ENCODE results near the gene SLC25A45. TPM values are rescaled to one million over a fixed set of nuclear protein-coding genes. Genes with fewer than 3 reads are reported as not detected.

SLC25A45 gene
- polyA plus RNA-seq, 2 of the 4 experiments (the other 2 are of a cell fraction): 3.1 to 8.1 TPM

GRCh38 chr11:65418431-65418680 is 35.9 kb upstream of the SLC25A45 start:
- H3K4me1 ChIP-seq: peaks cover 52% of the 10 kb centered on the region
- FAIRE-seq: no peak
- no peaks in the 10 kb centered on the region for H3K9me3 ChIP-seq
- TF ChIP-seq EHF (CRISPR knock-in tag; IDR thresholded peaks at IDR 0.05): peak; percentile 69; the same call in 1 of the 2 replicates
- TF ChIP-seq, protein P1, sequence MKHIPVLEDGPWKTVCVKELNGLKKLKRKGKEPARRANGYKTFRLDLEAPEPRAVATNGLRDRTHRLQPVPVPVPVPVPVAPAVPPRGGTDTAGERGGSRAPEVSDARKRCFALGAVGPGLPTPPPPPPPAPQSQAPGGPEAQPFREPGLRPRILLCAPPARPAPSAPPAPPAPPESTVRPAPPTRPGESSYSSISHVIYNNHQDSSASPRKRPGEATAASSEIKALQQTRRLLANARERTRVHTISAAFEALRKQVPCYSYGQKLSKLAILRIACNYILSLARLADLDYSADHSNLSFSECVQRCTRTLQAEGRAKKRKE (CRISPR knock-in tag; IDR thresholded peaks at IDR 0.05; ENCODE audit: low read depth): 0 out of 2 replicates have a peak, but pooled peaks have one; percentile 26
- TF ChIP-seq PHF8 (IDR thresholded peaks at IDR 0.05; ENCODE audit: borderline replicate concordance, low read depth): no peak
- no peak for TF ChIP-seq MAZ (IDR thresholded peaks at IDR 0.05; ENCODE audit: borderline replicate concordance, low read depth, low read length)
- peak; percentile 97 for TF ChIP-seq TFCP2L1 (CRISPR knock-in tag; IDR thresholded peaks at IDR 0.05)
- peak; percentile 45 for TF ChIP-seq HOXB13 (CRISPR knock-in tag; IDR thresholded peaks at IDR 0.05; ENCODE audit: low read depth)
- TF ChIP-seq FOSB (CRISPR knock-in tag; IDR thresholded peaks at IDR 0.05): peak; percentile 92
- TF ChIP-seq HOXA7 (CRISPR knock-in tag; IDR thresholded peaks at IDR 0.05): peak; percentile 90; the same call in 1 of the 2 replicates
- TF ChIP-seq POLR2A (IDR thresholded peaks at IDR 0.05; ENCODE audit: low read length): peak; percentile 73
- 0 out of 2 replicates have a peak, but pooled peaks have one; percentile 66 for TF ChIP-seq FOXS1 (CRISPR knock-in tag; IDR thresholded peaks at IDR 0.05)
- H3K4me2 ChIP-seq: peak overlapping the region; percentile 89
- DNase-seq (ENCODE audit: low read depth in 1 of 2, low spot score in 1 of 2): no peak
- peak overlapping the region; percentile 23 for H3K4me3 ChIP-seq
- ChIA-PET POLR2A (interaction anchor here (0.7 to 17.5 kb wide), 13 partner anchors 8 to 85 kb away, joined by 3 to 756 read pairs (median 10); partner anchors contain the start of genes MALAT1, NEAT1 and SLC25A45), CTCF (interaction anchor here (1.2 to 17.0 kb wide), 4 partner anchors 12 to 92 kb away, joined by 3 to 208 read pairs (median 82); partner anchors contain the start of genes FRMD8 and SLC25A45)
- H3K27ac ChIP-seq: peak overlapping the region; percentile 97 to 100
- 3% methylated on average over 3 of the region's 4 CpGs for WGBS (ENCODE audit: missing lambda C conversion rate)
- ATAC-seq: peak; percentile 1 to 2; a peak in 5 of 6 replicates

DNA sequence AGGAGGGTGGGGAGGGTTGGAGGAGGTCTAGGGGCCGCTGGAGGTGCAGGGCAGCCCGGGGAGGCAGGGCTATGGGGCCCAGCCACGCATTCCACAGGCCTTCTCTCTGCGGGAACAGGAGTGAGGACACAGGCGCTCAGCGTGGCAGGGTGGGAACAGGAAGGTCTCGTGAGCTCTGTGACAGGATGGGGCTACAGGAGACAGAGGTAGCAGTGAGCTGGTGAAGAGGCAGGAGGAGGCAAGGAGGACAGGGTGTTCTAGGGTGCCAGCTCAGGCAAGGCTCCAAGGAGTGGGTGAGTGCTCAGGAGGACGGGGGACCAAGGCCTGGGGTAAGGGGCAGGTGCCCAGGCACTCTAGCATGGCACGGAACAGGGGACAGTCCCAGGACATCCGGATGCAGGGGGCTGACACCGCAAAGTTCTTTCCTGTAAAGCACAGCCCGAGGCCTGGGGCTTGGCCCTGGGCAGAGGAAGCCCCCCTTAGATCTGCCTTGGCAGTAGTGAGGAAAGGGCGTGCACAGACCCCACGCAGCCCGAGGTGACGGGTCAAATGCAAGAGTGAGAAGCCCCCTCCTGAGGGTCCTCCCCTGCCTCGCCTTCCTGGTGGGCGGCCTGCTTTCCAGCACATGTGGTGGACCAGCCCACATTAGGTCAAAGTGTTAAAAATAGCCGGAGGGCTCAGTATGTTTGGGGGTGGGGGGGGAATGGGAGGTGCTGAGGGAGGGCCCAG is 35.4 kb upstream of the SLC25A45 start:
- Histone ChIP-seq H3K27ac (peak overlapping the region; percentile 97 to 100), H3K4me1 (peaks cover 52% of the 10 kb centered on the region), H3K4me3 (peak overlapping the region; percentile 23), H3K9me3 (no peaks in the 10 kb centered on the region), H3K4me2 (peak overlapping the region; percentile 89)
- no peak for TF ChIP-seq CEBPB (IDR thresholded peaks at IDR 0.05)
- peak; percentile 39 for TF ChIP-seq POLR2A (IDR thresholded peaks at IDR 0.05; ENCODE audit: low read length)
- 0 out of 2 replicates have a peak, but pooled peaks have one; percentile 13 for TF ChIP-seq POLR2AphosphoS2 (conservative IDR thresholded peaks at IDR 0.05; ENCODE audit: low read length)
- no peak for TF ChIP-seq HOXB5 (CRISPR knock-in tag; IDR thresholded peaks at IDR 0.05)
- no peak for TF ChIP-seq RCOR1 (IDR thresholded peaks at IDR 0.05; ENCODE audit: low read depth, low read length)
- TF ChIP-seq EHMT2 (IDR thresholded peaks at IDR 0.05; ENCODE audit: low read depth): no peak
- TF ChIP-seq GATA3 (IDR thresholded peaks at IDR 0.05; ENCODE audit: borderline replicate concordance): no peak
- TF ChIP-seq KDM5A (IDR thresholded peaks at IDR 0.05): no peak
- TF ChIP-seq HOXA7 (CRISPR knock-in tag; IDR thresholded peaks at IDR 0.05): peak; percentile 62; the same call in 1 of the 2 replicates
- peak; percentile 84; the same call in 1 of the 2 replicates for TF ChIP-seq TFCP2L1 (CRISPR knock-in tag; IDR thresholded peaks at IDR 0.05)
- no peak for TF ChIP-seq EP300 (IDR thresholded peaks at IDR 0.05)
- TF ChIP-seq HOXB13 (CRISPR knock-in tag; IDR thresholded peaks at IDR 0.05; ENCODE audit: low read depth): peak; percentile 75
- peak; percentile 32; the same call in 1 of the 2 replicates for TF ChIP-seq TP53 (CRISPR knock-in tag; IDR thresholded peaks at IDR 0.05)
- TF ChIP-seq, protein P2, sequence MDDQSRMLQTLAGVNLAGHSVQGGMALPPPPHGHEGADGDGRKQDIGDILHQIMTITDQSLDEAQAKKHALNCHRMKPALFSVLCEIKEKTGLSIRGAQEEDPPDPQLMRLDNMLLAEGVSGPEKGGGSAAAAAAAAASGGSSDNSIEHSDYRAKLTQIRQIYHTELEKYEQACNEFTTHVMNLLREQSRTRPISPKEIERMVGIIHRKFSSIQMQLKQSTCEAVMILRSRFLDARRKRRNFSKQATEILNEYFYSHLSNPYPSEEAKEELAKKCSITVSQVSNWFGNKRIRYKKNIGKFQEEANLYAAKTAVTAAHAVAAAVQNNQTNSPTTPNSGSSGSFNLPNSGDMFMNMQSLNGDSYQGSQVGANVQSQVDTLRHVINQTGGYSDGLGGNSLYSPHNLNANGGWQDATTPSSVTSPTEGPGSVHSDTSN (IDR thresholded peaks at IDR 0.05): no peak
- TF ChIP-seq ZSCAN20 (CRISPR knock-in tag; IDR thresholded peaks at IDR 0.05): no peak
- no peak for TF ChIP-seq ZFP36 (IDR thresholded peaks at IDR 0.05; ENCODE audit: borderline replicate concordance, partially characterized antibody)
- TF ChIP-seq, protein P1 (CRISPR knock-in tag; IDR thresholded peaks at IDR 0.05; ENCODE audit: low read depth): no peak; the same call in 1 of the 2 replicates
- no peak for TF ChIP-seq PHF8 (IDR thresholded peaks at IDR 0.05; ENCODE audit: borderline replicate concordance, low read depth)
- no peak for TF ChIP-seq ZC3H11A (IDR thresholded peaks at IDR 0.05)
- TF ChIP-seq USF2 (IDR thresholded peaks at IDR 0.05): no peak
- no peak for TF ChIP-seq HDAC2 (IDR thresholded peaks at IDR 0.05)
- no peak for TF ChIP-seq RFX5 (IDR thresholded peaks at IDR 0.05)
- peak; percentile 50; the same call in 1 of the 2 replicates for TF ChIP-seq EHF (CRISPR knock-in tag; IDR thresholded peaks at IDR 0.05)
- TF ChIP-seq, protein P3, sequence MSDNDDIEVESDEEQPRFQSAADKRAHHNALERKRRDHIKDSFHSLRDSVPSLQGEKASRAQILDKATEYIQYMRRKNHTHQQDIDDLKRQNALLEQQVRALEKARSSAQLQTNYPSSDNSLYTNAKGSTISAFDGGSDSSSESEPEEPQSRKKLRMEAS (IDR thresholded peaks at IDR 0.05): no peak
- TF ChIP-seq FOSB (CRISPR knock-in tag; IDR thresholded peaks at IDR 0.05): peak; percentile 81
- TF ChIP-seq MAFK (IDR thresholded peaks at IDR 0.05; ENCODE audit: partially characterized antibody): no peak
- no peak for TF ChIP-seq CBX2 (IDR thresholded peaks at IDR 0.05; ENCODE audit: borderline replicate concordance, low read depth)
- no peak for TF ChIP-seq HMGXB4 (CRISPR knock-in tag; IDR thresholded peaks at IDR 0.05; ENCODE audit: borderline replicate concordance)
- ATAC-seq (no peak), FAIRE-seq (no peak), DNase-seq (ENCODE audit: low read depth in 1 of 2, low spot score in 1 of 2) (no peak)
- ChIA-PET POLR2A (interaction anchor here (1.0 to 17.5 kb wide), 11 partner anchors 9 to 86 kb away, joined by 3 to 756 read pairs (median 11); partner anchors contain the start of genes MALAT1, NEAT1 and SLC25A45), CTCF (interaction anchor here (0.6 to 17.0 kb wide), 19 partner anchors 8 to 524 kb away, joined by 3 to 208 read pairs (median 5); partner anchors contain the start of genes FRMD8, MALAT1 and SLC25A45)
- WGBS (ENCODE audit: missing lambda C conversion rate): 61% methylated on average over 18 of the region's 19 CpGs

All from A549 (cell line).